Peyer's patch (tissue), 4 donors: ENCODE results near the gene IL1RN.

Experiments
- POLR2A ChIP-seq, 2 donors: fragments of 450-650 bp; IDR thresholded peaks; one replicate each; pipeline ENCODE4 v1.5.1; 2017; ENCODE audit warnings: antibody characterized with exemption in 2 of 2, mild to moderate bottlenecking in 2 of 2, moderate library complexity in 2 of 2
- TF ChIP-seq, protein P1 (sequence below), 6 experiments: fragments of 450-650 bp in 4 of 6; fragments of 200-600 bp in 2 of 6; sonication (generic) in 1 of 6; IDR thresholded peaks; one replicate each; pipeline ENCODE4 v1.5.1; 2017 to 2019; ENCODE audit warnings: antibody characterized with exemption in 6 of 6, mild to moderate bottlenecking in 3 of 6, moderate library complexity in 1 of 6

DNA sequence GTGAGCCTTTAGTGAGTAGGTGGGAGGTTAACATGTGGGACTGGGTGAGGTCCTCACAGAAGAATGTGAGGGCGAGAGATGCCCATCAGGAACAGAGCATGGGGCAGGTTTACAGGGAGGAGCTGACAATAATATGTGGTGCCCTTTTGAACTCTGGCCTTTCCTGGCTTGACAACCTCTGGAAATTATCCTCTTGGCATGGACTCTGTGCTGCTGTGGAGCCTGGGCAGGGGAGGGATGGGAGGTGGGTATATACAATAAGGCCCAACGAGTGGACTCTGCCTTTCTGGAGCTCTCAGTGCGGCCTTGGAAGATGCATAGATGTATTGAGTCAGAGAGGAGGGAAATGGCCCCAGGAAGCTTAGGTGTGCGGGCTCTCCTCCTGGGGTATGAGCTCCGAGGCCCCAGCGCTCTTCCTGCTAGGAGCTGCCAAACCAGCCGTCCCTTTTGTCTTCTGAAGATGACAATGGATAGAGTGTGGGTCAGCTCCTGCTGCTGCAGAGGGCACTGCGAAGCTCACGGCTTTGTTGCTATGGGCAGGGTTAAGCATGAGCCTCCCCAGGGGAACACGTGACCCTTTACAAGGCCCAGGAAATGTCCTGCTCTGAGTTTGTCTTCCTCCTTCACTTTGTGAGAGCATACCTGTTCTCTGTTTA, 37.7 kb downstream of the IL1RN start:
- TF ChIP-seq, protein P1, sequence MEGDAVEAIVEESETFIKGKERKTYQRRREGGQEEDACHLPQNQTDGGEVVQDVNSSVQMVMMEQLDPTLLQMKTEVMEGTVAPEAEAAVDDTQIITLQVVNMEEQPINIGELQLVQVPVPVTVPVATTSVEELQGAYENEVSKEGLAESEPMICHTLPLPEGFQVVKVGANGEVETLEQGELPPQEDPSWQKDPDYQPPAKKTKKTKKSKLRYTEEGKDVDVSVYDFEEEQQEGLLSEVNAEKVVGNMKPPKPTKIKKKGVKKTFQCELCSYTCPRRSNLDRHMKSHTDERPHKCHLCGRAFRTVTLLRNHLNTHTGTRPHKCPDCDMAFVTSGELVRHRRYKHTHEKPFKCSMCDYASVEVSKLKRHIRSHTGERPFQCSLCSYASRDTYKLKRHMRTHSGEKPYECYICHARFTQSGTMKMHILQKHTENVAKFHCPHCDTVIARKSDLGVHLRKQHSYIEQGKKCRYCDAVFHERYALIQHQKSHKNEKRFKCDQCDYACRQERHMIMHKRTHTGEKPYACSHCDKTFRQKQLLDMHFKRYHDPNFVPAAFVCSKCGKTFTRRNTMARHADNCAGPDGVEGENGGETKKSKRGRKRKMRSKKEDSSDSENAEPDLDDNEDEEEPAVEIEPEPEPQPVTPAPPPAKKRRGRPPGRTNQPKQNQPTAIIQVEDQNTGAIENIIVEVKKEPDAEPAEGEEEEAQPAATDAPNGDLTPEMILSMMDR (IDR thresholded peaks at IDR 0.05), result no peak
- peak in 1 of 2 donors; percentile 48 for TF ChIP-seq POLR2A (IDR thresholded peaks at IDR 0.05)
